Liver (tissue), 9 donors: ENCODE results near the gene FANCE. TPM values are rescaled to one million over a fixed set of nuclear protein-coding genes. Genes with fewer than 3 reads are reported as not detected.

Source experiments
- DNase-seq: peaks from one replicate; pipeline ENCODE4 v3.0.0-alpha.2; 2017; ENCODE audit warnings: low spot score
- H3K27ac ChIP-seq, 2 donors: one replicate each; pipeline ENCODE4 v1.7.0; 2013; ENCODE audit warnings: inconsistent platforms in 2 of 2, low read length in 2 of 2, control low read depth in 1 of 2, low read depth in 1 of 2, mild to moderate bottlenecking in 1 of 2
- H3K27me3 ChIP-seq, 4 donors: one replicate each; pipeline versions ENCODE4 v1.6.1 to v1.7.0; 2013; ENCODE audit warnings: low read length in 3 of 4, inconsistent platforms in 1 of 4, mild to moderate bottlenecking in 1 of 4, moderate library complexity in 1 of 4; ENCODE audit not compliant: control insufficient read depth in 4 of 4, insufficient read depth in 4 of 4
- H3K36me3 ChIP-seq, 4 donors: one replicate each; pipeline versions ENCODE4 v1.6.1 to v1.7.0; 2013; ENCODE audit warnings: low read length in 3 of 4, mild to moderate bottlenecking in 3 of 4, low read depth in 1 of 4, moderate library complexity in 1 of 4; ENCODE audit not compliant: control insufficient read depth in 4 of 4, insufficient read depth in 3 of 4
- H3K4me1 ChIP-seq, 4 donors: one replicate each; pipeline versions ENCODE4 v1.6.1 to v1.7.0; 2013; ENCODE audit warnings: low read length in 3 of 4, mild to moderate bottlenecking in 3 of 4, moderate library complexity in 1 of 4; ENCODE audit not compliant: control insufficient read depth in 4 of 4, insufficient read depth in 4 of 4
- H3K4me3 ChIP-seq, 3 donors: one replicate each; pipeline versions ENCODE4 v1.6.1 to v1.7.0; 2013; ENCODE audit warnings: low read length in 3 of 3, control low read depth in 1 of 3, low read depth in 1 of 3, mild to moderate bottlenecking in 1 of 3
- H3K9ac ChIP-seq, 2 donors: one replicate each; pipeline ENCODE4 v1.7.0; 2013; ENCODE audit warnings: low read length in 2 of 2, mild to moderate bottlenecking in 2 of 2, moderate library complexity in 2 of 2, control low read depth in 1 of 2, low read depth in 1 of 2
- H3K9me3 ChIP-seq, 4 donors: one replicate each; pipeline versions ENCODE4 v1.6.1 to v1.7.0; 2013; ENCODE audit warnings: low read length in 3 of 4; ENCODE audit not compliant: control insufficient read depth in 4 of 4
- CTCF ChIP-seq: fragments of 150-350 bp; IDR thresholded peaks from 2 replicates; pipeline ENCODE4 v1.5.1; 2017; ENCODE audit warnings: improper control_type of control experiment, low read depth, low read length; ENCODE audit not compliant: missing input control
- EGR1 ChIP-seq, 2 donors: IDR thresholded peaks; 2 replicates each; pipeline ENCODE4 v1.6.1; 2016 to 2018; ENCODE audit warnings: antibody characterized with exemption in 2 of 2, low read depth in 2 of 2
- FOXA1 ChIP-seq: IDR thresholded peaks from 2 replicates; pipeline ENCODE4 v1.6.1; 2016; ENCODE audit warnings: antibody characterized with exemption
- FOXA2 ChIP-seq: IDR thresholded peaks from 2 replicates; pipeline ENCODE4 v1.6.1; 2016; ENCODE audit warnings: antibody characterized with exemption
- GABPA ChIP-seq, 2 donors: IDR thresholded peaks in 1 of 2; conservative IDR thresholded peaks in 1 of 2; 2 replicates each; pipeline ENCODE4 v1.6.1; 2016; ENCODE audit warnings: antibody characterized with exemption in 2 of 2, mild to moderate bottlenecking in 1 of 2, moderate library complexity in 1 of 2
- HNF4A ChIP-seq, 2 donors: conservative IDR thresholded peaks; 2 replicates each; pipeline ENCODE4 v1.6.1; 2016; ENCODE audit warnings: antibody characterized with exemption in 2 of 2, mild to moderate bottlenecking in 2 of 2
- MAX ChIP-seq: IDR thresholded peaks from 2 replicates; pipeline ENCODE4 v1.6.1; 2016; ENCODE audit warnings: antibody characterized with exemption
- RAD21 ChIP-seq, 2 donors: IDR thresholded peaks; 2 replicates each; pipeline ENCODE4 v1.6.1; 2016; ENCODE audit warnings: antibody characterized with exemption in 2 of 2, mild to moderate bottlenecking in 2 of 2
- REST ChIP-seq: IDR thresholded peaks from 2 replicates; pipeline ENCODE4 v1.6.1; 2016; ENCODE audit warnings: antibody characterized with exemption, mild to moderate bottlenecking
- SP1 ChIP-seq: IDR thresholded peaks from 2 replicates; pipeline ENCODE4 v1.6.1; 2018; ENCODE audit warnings: antibody characterized with exemption, mild to moderate bottlenecking
- TAF1 ChIP-seq: conservative IDR thresholded peaks from 2 replicates; pipeline ENCODE4 v1.6.1; 2016; ENCODE audit warnings: antibody characterized with exemption, mild to moderate bottlenecking
- YY1 ChIP-seq: IDR thresholded peaks from 2 replicates; pipeline ENCODE4 v1.6.1; 2016; ENCODE audit warnings: antibody characterized with exemption, mild to moderate bottlenecking
- ZBTB33 ChIP-seq: IDR thresholded peaks from 2 replicates; pipeline ENCODE4 v1.6.1; 2016; ENCODE audit warnings: antibody characterized with exemption
- WGBS: extraction: QIAGEN DNeasy Blood & Tissue Kit; methylation state at CpG from one replicate; pipeline ENCODE4 v1.1.7; 2013; 5-methylcytosine and 5-hydroxymethylcytosine counted together
- polyA plus RNA-seq, 2 donors: library from polyadenylated mRNA; stranded (reverse) in 1 of 2; unstranded in 1 of 2; fragments of 200-250 nt in 1 of 2; fragments of >200 nt in 1 of 2; fragmentation: Nextera tagmentation in 1 of 2; extraction: Ambion mirVana in 1 of 2; gene quantifications; one replicate each; pipeline versions ENCODE4 v1.2.1 to v1.2.3, GENCODE V29; 2013 to 2015
- total RNA-seq, 2 donors: library from RNA; depleted of rRNA; stranded (reverse); fragments of >200 nt; gene quantifications; one replicate each; pipeline ENCODE4 v1.2.3, GENCODE V29; 2014
- donor health status: healthy.
- donor health status: healthy.
- donor health status: healthy.
- donor health status: healthy.
- donor health status: healthy.

The FANCE gene
- total and polyA plus RNA-seq, 4 donors = 0.11 to 4.2 (median 0.79) TPM

GRCh38 chr6:35441205-35441604 is 10.9 kb upstream of the FANCE start (continued):
- TF ChIP-seq CTCF (no peak), GABPA (IDR thresholded peaks at IDR 0.05 in 1 of 2, conservative IDR thresholded peaks at IDR 0.05 in 1 of 2) (no peak), MAX (no peak)

- no peaks in the 10 kb centered on the region for H3K27me3 ChIP-seq
- H3K4me1 ChIP-seq = no peaks in the 10 kb centered on the region
- TF ChIP-seq RAD21 (IDR thresholded peaks at IDR 0.05) = no peak
- no peak for TF ChIP-seq FOXA2
- no peak for TF ChIP-seq SP1
- TF ChIP-seq TAF1 = no peak
- no peak for TF ChIP-seq REST
- TF ChIP-seq GABPA (IDR thresholded peaks at IDR 0.05 in 1 of 2, conservative IDR thresholded peaks at IDR 0.05 in 1 of 2) = no peak
- TF ChIP-seq EGR1 (IDR thresholded peaks at IDR 0.05; ENCODE audit: low read depth in 2 of 2) = no peak
- no peak overlapping the region for H3K4me3 ChIP-seq
- no peaks in the 10 kb centered on the region for H3K9me3 ChIP-seq
- H3K9ac ChIP-seq = no peak overlapping the region
- H3K27ac ChIP-seq = no peak overlapping the region
- no peak for DNase-seq
- H3K36me3 ChIP-seq = no peaks in the 10 kb centered on the region
- WGBS = 97% methylated on average over 4 of the region's 4 CpGs
These were observed 10.5 kb upstream of the FANCE start for GRCh38 chr6:35441642-35442041.

GRCh38 chr6:35442693-35443092 is 9.4 kb upstream of the FANCE start:
- H3K9ac ChIP-seq = no peak overlapping the region
- no peak overlapping the region for H3K27ac ChIP-seq
- no peak for TF ChIP-seq YY1
- no peak for TF ChIP-seq FOXA1
- no peak for TF ChIP-seq GABPA (IDR thresholded peaks at IDR 0.05 in 1 of 2, conservative IDR thresholded peaks at IDR 0.05 in 1 of 2)
- TF ChIP-seq TAF1 = no peak
- no peak for TF ChIP-seq HNF4A (conservative IDR thresholded peaks at IDR 0.05)
- no peak for TF ChIP-seq MAX
- no peak for TF ChIP-seq ZBTB33
- no peak for TF ChIP-seq REST
- no peak for TF ChIP-seq SP1
- TF ChIP-seq FOXA2 = no peak
- no peaks in the 10 kb centered on the region for H3K36me3 ChIP-seq
- H3K27me3 ChIP-seq = no peaks in the 10 kb centered on the region
- H3K4me3 ChIP-seq = no peak overlapping the region
- H3K9me3 ChIP-seq = no peaks in the 10 kb centered on the region
- WGBS = 90% methylated on average over 5 of the region's 5 CpGs
- no peak for DNase-seq
- no peaks in the 10 kb centered on the region for H3K4me1 ChIP-seq
